GM15510 (cell line): ENCODE data around the gene PLA2G2C.

ENCODE experiments used
- POLR2A ChIP-seq: IDR thresholded peaks from 3 replicates; pipeline ENCODE4 v1.6.1; 2011; ENCODE audit warnings: borderline replicate concordance; ENCODE audit not compliant: insufficient read length; ENCODE audit errors: extremely low read depth

Gene PLA2G2C

GRCh38 chr1:20180129-20180843, 6.0 kb downstream of the PLA2G2C start:
- no peak for TF ChIP-seq POLR2A

- no peak for TF ChIP-seq POLR2A
These were observed 6.8 kb downstream of the PLA2G2C start for GRCh38 chr1:20179371-20180128.

GRCh38 chr1:20178634-20179370, 7.5 kb downstream of the PLA2G2C start:
- no peak for TF ChIP-seq POLR2A

- no peak for TF ChIP-seq POLR2A
These were observed 11.2 kb downstream of the PLA2G2C start for GRCh38 chr1:20174937-20175666.

GRCh38 chr1:20172033-20172590, 14.2 kb downstream of the PLA2G2C start:
- TF ChIP-seq POLR2A, result no peak

GRCh38 chr1:20169932-20170331, 16.4 kb downstream of the PLA2G2C start:
- TF ChIP-seq POLR2A, result no peak

GRCh38 chr1:20168564-20169491, 17.5 kb downstream of the PLA2G2C start:
- TF ChIP-seq POLR2A, result no peak

- TF ChIP-seq POLR2A, result no peak
These were observed 19.2 kb downstream of the PLA2G2C start for GRCh38 chr1:20167126-20167525.

GRCh38 chr1:20166051-20166450, 20.3 kb downstream of the PLA2G2C start:
- TF ChIP-seq POLR2A, result no peak

GRCh38 chr1:20165522-20165951, 20.8 kb downstream of the PLA2G2C start:
- no peak for TF ChIP-seq POLR2A

GRCh38 chr1:20164694-20165202, 21.6 kb downstream of the PLA2G2C start:
- no peak for TF ChIP-seq POLR2A

- TF ChIP-seq POLR2A, result no peak
These were observed 26.3 kb downstream of the PLA2G2C start for GRCh38 chr1:20160034-20160433.
